SU-DHL-6 (cell line): ENCODE results near the gene TRAF4.

Experiments used
- H2AFZ ChIP-seq: fragments of 200-600 bp; sonication (generic); 2 replicates; pipeline ENCODE4 v1.6.1; 2014; ENCODE audit warnings: low read depth, mild to moderate bottlenecking, moderate library complexity, mixed read lengths, antibody characterized with exemption, low read length; ENCODE audit not compliant: severe bottlenecking
- H3F3A ChIP-seq: fragments of 200-600 bp; shearing (Covaris generic); 2 replicates; pipeline ENCODE4 v1.6.0; 2016; ENCODE audit warnings: antibody characterized with exemption, mild to moderate bottlenecking; ENCODE audit not compliant: insufficient read depth
- H3K27ac ChIP-seq: fragments of 200-600 bp; sonication (generic); 2 replicates; pipeline ENCODE4 v1.5.1; 2016; ENCODE audit warnings: low read depth, mild to moderate bottlenecking, low read length, moderate library complexity, mixed read lengths
- H3K27me3 ChIP-seq: fragments of 200-600 bp; sonication (generic), shearing (Covaris generic); 2 replicates; pipeline ENCODE4 v1.6.0; 2014; ENCODE audit warnings: mild to moderate bottlenecking, low read length
- H3K36me3 ChIP-seq: fragments of 200-600 bp; sonication (generic); 2 replicates; pipeline ENCODE4 v1.6.1; 2014; ENCODE audit warnings: mild to moderate bottlenecking, low read length, mixed read lengths
- H3K4me2 ChIP-seq: fragments of 300-600, 200-600 bp; shearing (Covaris generic), sonication (generic); 2 replicates; pipeline ENCODE4 v1.6.0; 2014; ENCODE audit warnings: low read length, low read depth, mild to moderate bottlenecking; ENCODE audit not compliant: poor library complexity, severe bottlenecking
- H3K4me3 ChIP-seq: fragments of 200-600 bp; sonication (generic); 2 replicates; pipeline ENCODE4 v1.5.1; 2014; ENCODE audit warnings: antibody characterized with exemption, low read length, mild to moderate bottlenecking, mixed read lengths; ENCODE audit not compliant: insufficient read depth, poor library complexity, severe bottlenecking
- H3K79me2 ChIP-seq: fragments of 200-600 bp; sonication (generic); 2 replicates; pipeline ENCODE4 v1.6.1; 2014; ENCODE audit warnings: mild to moderate bottlenecking, low read length, moderate library complexity; ENCODE audit not compliant: insufficient read depth
- H3K9ac ChIP-seq: fragments of 200-600 bp; sonication (generic); 2 replicates; pipeline ENCODE4 v1.7.0; 2014; ENCODE audit warnings: mild to moderate bottlenecking, low read length
- H3K9me2 ChIP-seq: fragments of 200-600 bp; sonication (generic); replicated peaks from 2 replicates; pipeline ENCODE4 v1.6.1; 2014; ENCODE audit warnings: low read length; ENCODE audit not compliant: insufficient read depth
- H3K9me3 ChIP-seq: fragments of 200-600 bp; sonication (generic); 2 replicates; pipeline ENCODE4 v1.6.1; 2014; ENCODE audit warnings: low read length, mixed read lengths; ENCODE audit not compliant: insufficient read depth
- H4K20me1 ChIP-seq: fragments of 200-600 bp; sonication (generic); 2 replicates; pipeline ENCODE4 v1.6.1; 2014; ENCODE audit warnings: low read depth, mild to moderate bottlenecking, antibody characterized with exemption, low read length, moderate library complexity, mixed read lengths
- EZH2phosphoT487 ChIP-seq: fragments of 200-600 bp; sonication (generic), shearing (Covaris generic); conservative IDR thresholded peaks from 2 replicates; pipeline ENCODE4 v1.6.1; 2018; ENCODE audit warnings: mild to moderate bottlenecking, antibody characterized with exemption, low read length, moderate library complexity, mixed read lengths
- TF ChIP-seq, protein P1 (sequence below): fragments of 200-600 bp; sonication (generic); IDR thresholded peaks from one replicate; pipeline ENCODE4 v1.5.1; 2017; ENCODE audit warnings: antibody characterized with exemption, mild to moderate bottlenecking, low read length, moderate library complexity; ENCODE audit not compliant: insufficient read depth, poor library complexity, severe bottlenecking

TRAF4 gene

DNA sequence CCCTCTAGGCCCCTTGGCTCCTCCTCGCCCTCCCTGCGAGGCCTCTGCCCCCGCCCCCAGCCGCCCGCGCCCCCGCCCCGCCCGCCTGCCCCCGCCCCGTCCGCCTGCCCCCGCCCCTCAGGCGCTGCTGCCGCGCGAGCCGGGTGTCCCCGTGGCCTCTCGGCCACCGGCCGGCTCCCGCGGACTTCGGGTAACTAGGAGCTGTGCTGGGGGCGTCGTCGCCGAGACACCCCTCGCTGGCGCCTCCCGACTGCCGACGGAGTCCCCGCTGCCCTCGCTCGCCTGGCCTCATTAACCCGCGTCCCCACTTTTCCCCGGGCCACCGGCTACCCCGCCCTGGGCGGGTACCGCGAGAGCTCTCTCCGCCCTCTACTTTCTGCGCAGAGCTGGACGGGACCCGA is 17.6 kb upstream of the TRAF4 start, which contains the start of gene TLCD1:
TLCD1 (minus strand) TSS at position 8 of the 401 bp plus-strand sequence. CDS start 136 bp downstream, outside the sequence.
- H4K20me1 ChIP-seq = 0 out of 2 replicates have a peak, but pooled peaks cover 4% of the 10 kb centered on the region
- peak within 1 kb of the TSS; percentile 97 for H3K4me2 ChIP-seq
- TF ChIP-seq EZH2phosphoT487 = no peak
- TF ChIP-seq, protein P1, sequence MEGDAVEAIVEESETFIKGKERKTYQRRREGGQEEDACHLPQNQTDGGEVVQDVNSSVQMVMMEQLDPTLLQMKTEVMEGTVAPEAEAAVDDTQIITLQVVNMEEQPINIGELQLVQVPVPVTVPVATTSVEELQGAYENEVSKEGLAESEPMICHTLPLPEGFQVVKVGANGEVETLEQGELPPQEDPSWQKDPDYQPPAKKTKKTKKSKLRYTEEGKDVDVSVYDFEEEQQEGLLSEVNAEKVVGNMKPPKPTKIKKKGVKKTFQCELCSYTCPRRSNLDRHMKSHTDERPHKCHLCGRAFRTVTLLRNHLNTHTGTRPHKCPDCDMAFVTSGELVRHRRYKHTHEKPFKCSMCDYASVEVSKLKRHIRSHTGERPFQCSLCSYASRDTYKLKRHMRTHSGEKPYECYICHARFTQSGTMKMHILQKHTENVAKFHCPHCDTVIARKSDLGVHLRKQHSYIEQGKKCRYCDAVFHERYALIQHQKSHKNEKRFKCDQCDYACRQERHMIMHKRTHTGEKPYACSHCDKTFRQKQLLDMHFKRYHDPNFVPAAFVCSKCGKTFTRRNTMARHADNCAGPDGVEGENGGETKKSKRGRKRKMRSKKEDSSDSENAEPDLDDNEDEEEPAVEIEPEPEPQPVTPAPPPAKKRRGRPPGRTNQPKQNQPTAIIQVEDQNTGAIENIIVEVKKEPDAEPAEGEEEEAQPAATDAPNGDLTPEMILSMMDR = no peak
- peak within 1 kb of the TSS; percentile 22 for H2AFZ ChIP-seq
- H3K9me2 ChIP-seq = no peaks in the 10 kb centered on the region
- H3K79me2 ChIP-seq = peaks cover 34% of the 10 kb centered on the region
- H3K9me3 ChIP-seq = no peaks in the 10 kb centered on the region
- peaks cover 72% of the 10 kb centered on the region for H3F3A ChIP-seq
- H3K27me3 ChIP-seq = no peaks in the 10 kb centered on the region
- H3K36me3 ChIP-seq = peaks cover 16% of the 10 kb centered on the region
- peak within 1 kb of the TSS; percentile 82 for H3K9ac ChIP-seq
- peak within 1 kb of the TSS; percentile 100 for H3K27ac ChIP-seq
- H3K4me3 ChIP-seq = peak within 1 kb of the TSS; percentile 60

DNA sequence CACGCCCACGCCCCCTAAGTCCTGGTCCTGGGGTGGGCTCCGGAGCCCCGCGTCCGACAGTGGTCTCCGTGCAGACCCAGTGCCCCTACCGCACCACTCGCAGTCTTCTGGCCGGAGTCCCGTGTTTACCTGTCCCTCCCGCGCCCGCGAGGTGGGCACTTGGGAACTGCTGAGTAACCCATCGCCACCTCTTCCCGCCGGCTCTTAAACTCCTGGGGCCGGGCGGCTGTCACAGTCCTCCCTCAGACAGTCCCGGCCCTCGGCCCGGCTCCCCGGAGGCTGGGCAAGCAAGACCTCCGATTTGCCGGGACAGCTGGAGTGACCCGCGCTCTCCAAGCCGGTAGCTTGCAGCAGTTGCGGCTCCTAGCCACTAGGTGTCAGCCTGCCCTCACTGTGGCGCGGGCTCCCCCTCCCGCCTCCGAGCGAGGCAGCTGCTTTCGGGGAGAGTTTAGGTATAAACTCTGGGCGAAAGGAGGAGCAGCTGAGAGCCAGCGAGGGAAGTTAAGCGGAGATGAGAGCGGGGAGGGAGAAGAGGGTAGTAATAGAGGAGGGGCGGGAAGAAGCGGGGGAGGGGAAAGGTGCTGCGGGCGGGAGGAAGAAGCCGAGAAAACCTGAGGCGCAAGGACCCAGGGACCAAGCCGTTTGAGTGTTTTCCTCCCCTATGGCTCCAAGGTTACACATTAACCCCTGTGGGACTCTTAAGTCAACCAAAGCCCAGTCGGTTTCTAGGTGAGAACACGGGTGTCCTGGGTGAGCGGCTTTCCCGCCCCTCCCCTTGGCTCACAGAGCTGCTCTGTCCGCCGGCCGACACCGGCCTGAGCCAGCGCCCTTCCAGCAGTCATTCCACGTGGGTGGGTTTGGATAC is 17.0 kb upstream of the TRAF4 start:
- H3K79me2 ChIP-seq = peaks cover 27% of the 10 kb centered on the region
- no peaks in the 10 kb centered on the region for H4K20me1 ChIP-seq
- no peaks in the 10 kb centered on the region for H3K27me3 ChIP-seq
- H3K9ac ChIP-seq = peak overlapping the region; percentile 82
- H3K4me2 ChIP-seq = peak overlapping the region; percentile 96
- peak overlapping the region; percentile 100 for H3K27ac ChIP-seq
- peaks cover 11% of the 10 kb centered on the region for H3K36me3 ChIP-seq
- peak overlapping the region; percentile 22 for H2AFZ ChIP-seq
- H3K9me2 ChIP-seq = no peaks in the 10 kb centered on the region
- H3K9me3 ChIP-seq = no peaks in the 10 kb centered on the region
- H3K4me3 ChIP-seq = peak overlapping the region; percentile 57
- H3F3A ChIP-seq = peaks cover 66% of the 10 kb centered on the region
- TF ChIP-seq, protein P1 = peak; percentile 98
- no peak for TF ChIP-seq EZH2phosphoT487

DNA sequence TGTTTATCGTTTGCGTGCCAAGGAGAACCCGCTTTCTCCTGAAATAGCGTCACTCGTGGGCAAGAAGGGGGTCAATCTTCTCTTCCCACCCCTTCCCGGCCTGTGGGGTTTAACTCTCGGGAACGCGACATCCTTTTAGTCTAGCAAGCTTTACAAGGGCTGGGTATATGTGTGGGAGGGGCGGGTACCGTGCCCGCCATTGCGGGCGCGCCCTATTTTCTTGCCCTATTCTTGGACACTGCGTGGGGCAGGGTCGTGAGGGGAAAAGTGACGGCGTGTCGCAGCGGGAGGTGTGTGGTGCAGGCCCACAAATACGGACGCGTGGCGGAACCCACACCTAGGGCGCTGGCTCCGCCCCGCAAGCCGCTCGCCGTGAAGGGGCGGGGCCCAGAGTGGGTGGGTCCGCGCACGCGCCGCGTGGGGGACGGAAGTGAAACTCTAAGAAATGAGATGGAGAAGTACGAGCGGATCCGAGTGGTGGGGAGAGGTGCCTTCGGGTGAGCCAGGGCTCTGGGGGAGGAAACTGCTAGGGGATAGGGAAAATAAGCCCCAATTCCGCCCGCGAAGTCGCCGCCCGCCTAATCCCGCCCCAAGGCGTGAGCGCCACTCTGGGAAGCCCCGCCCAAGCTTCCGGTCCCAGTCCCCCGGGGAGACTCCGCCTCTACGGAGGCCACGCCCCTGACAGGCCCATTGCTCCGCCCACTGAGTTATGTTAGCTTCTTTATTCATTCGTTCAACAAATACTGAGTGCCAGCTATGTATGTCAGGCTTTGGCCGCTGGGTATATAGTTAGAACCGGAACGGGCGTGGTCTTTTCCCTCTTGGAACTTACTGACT is 15.2 kb upstream of the TRAF4 start, which contains the start of gene NEK8:
NEK8 (plus strand) TSS at position 425 of the 837 bp plus-strand sequence; CDS start at position 451, 26 bp downstream.
- H4K20me1 ChIP-seq = no peaks in the 10 kb centered on the region
- H3K4me3 ChIP-seq = peak within 1 kb of the TSS; percentile 57
- H3K79me2 ChIP-seq = peaks cover 14% of the 10 kb centered on the region; the same call in 1 of the 2 replicates
- H3K9ac ChIP-seq = peak within 1 kb of the TSS; percentile 82
- peak within 1 kb of the TSS; percentile 100 for H3K27ac ChIP-seq
- no peaks in the 10 kb centered on the region for H3K9me3 ChIP-seq
- H3F3A ChIP-seq = peaks cover 55% of the 10 kb centered on the region
- H3K4me2 ChIP-seq = peak within 1 kb of the TSS; percentile 96
- no peaks in the 10 kb centered on the region for H3K27me3 ChIP-seq
- H3K9me2 ChIP-seq = no peaks in the 10 kb centered on the region
- 0 out of 2 replicates have a peak, but pooled peaks cover 1% of the 10 kb centered on the region for H3K36me3 ChIP-seq
- H2AFZ ChIP-seq = peak within 1 kb of the TSS; percentile 39
- TF ChIP-seq, protein P1 = no peak
- no peak for TF ChIP-seq EZH2phosphoT487
